Measurements from ENCODE around the gene RAE1. TPM values are rescaled to one million over a fixed set of nuclear protein-coding genes. Genes with fewer than 3 reads are reported as not detected.

RAE1 gene
- total RNA-seq, 1 donor from 2014 or later, result 36.6 TPM

DNA sequence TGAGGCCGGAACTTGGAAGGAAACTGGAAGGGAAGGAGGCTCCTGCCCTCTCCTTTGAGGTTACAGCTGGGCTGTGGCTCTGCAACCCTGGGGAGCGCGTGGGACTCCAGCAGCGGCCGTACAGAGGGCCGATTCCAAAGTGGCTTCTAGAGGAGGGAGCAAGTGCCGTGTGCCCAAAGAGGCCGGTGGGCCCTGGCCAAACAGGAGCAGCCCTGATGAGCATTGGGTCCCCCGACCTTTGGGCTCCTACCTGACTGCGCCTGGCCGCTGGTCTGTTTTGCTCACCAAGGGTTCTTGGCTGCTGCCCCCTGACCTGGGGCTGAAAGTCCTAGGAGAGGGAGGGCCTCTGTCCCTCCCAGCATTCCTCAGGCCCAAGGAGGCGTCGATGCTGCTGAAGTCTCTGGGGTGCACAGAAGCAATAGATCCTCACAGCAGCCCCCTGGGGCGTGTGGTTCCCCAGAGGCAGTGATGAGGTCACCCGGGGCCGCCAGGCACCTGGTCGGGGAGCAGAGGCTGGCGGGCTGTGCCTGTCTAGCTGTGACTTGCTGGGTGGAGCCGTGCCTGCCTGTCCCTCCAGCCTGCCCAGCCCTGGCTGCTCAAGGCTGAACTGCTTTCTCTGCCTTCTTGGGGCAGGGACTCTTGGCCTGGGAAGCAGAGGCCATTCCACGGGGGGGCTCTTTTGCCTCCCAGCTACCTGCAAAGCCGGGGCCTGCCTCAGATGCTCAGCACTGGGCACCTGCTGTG, 49.9 kb downstream of the RAE1 start:
- ATAC-seq (ENCODE audit: low read depth) (peak; percentile 72), DNase-seq (peak; percentile 94)
- ChIA-PET POLR2A (interaction anchor here (0.8 to 9.6 kb wide), 12 partner anchors 11 to 280 kb away, joined by 3 to 244 read pairs (median 8); partner anchors contain the start of genes RBM38 and ZBP1), CTCF (interaction anchor here (0.9 to 4.8 kb wide), 12 partner anchors 9 to 221 kb away, joined by 3 to 36 read pairs (median 5); partner anchors contain the start of gene RBM38)
- H3K4me3 Mint-ChIP-seq, result peak overlapping the region; percentile 78
- no peaks in the 10 kb centered on the region for H3K9me3 Mint-ChIP-seq
- TF ChIP-seq, protein P1, sequence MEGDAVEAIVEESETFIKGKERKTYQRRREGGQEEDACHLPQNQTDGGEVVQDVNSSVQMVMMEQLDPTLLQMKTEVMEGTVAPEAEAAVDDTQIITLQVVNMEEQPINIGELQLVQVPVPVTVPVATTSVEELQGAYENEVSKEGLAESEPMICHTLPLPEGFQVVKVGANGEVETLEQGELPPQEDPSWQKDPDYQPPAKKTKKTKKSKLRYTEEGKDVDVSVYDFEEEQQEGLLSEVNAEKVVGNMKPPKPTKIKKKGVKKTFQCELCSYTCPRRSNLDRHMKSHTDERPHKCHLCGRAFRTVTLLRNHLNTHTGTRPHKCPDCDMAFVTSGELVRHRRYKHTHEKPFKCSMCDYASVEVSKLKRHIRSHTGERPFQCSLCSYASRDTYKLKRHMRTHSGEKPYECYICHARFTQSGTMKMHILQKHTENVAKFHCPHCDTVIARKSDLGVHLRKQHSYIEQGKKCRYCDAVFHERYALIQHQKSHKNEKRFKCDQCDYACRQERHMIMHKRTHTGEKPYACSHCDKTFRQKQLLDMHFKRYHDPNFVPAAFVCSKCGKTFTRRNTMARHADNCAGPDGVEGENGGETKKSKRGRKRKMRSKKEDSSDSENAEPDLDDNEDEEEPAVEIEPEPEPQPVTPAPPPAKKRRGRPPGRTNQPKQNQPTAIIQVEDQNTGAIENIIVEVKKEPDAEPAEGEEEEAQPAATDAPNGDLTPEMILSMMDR (IDR thresholded peaks at IDR 0.05), result no peak
- peak overlapping the region; percentile 97 for H3K27ac Mint-ChIP-seq
- peaks cover 88% of the 10 kb centered on the region for H3K4me1 Mint-ChIP-seq
- H3K27me3 Mint-ChIP-seq, result no peaks in the 10 kb centered on the region
- intact Hi-C loops (cut with micrococcal nuclease), result loop anchor here (1.0 kb wide), 5 partner anchors 9 to 279 kb away; no protein-coding TSS in a partner anchor
- peaks cover 80% of the 10 kb centered on the region for H3K36me3 Mint-ChIP-seq (ENCODE audit: low read depth)

DNA sequence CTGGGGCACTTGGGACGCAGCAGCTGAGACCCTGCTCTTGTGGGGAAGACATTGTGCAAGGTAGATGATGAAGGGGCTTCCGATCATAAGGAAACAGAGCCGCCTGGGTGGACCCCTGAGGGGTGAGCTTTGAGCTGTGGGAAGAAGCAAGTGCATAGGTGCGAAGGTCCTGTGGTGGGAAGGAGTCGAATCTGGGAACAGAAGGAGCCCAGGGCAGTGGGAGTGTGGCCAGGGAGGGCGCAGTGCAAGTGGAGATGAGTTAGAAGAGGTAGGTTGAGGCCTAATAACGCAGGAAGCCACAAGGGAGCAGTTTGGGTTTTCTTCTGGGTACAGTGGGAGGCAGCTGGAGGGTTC, 50.5 kb downstream of the RAE1 start:
- POLR2A ChIA-PET, result interaction anchor here (0.8 to 9.6 kb wide), 13 partner anchors 11 to 280 kb away, joined by 3 to 244 read pairs (median 7); partner anchors contain the start of genes RBM38 and ZBP1
- H3K36me3 Mint-ChIP-seq (ENCODE audit: low read depth), result peaks cover 80% of the 10 kb centered on the region
- no peaks in the 10 kb centered on the region for H3K27me3 Mint-ChIP-seq
- CTCF ChIA-PET, result interaction anchor here (0.9 to 4.8 kb wide), 9 partner anchors 9 to 221 kb away, joined by 3 to 36 read pairs (median 6); partner anchors contain the start of gene RBM38
- peak overlapping the region; percentile 78 for H3K4me3 Mint-ChIP-seq
- no peaks in the 10 kb centered on the region for H3K9me3 Mint-ChIP-seq
- H3K4me1 Mint-ChIP-seq, result peaks cover 82% of the 10 kb centered on the region
- TF ChIP-seq, protein P1 (IDR thresholded peaks at IDR 0.05), result no peak
- peak overlapping the region; percentile 97 for H3K27ac Mint-ChIP-seq
- intact Hi-C loops (cut with micrococcal nuclease), result loop anchor here (1.0 kb wide), 5 partner anchors 9 to 279 kb away; no protein-coding TSS in a partner anchor
- ATAC-seq (ENCODE audit: low read depth) (no peak), DNase-seq (no peak)

DNA sequence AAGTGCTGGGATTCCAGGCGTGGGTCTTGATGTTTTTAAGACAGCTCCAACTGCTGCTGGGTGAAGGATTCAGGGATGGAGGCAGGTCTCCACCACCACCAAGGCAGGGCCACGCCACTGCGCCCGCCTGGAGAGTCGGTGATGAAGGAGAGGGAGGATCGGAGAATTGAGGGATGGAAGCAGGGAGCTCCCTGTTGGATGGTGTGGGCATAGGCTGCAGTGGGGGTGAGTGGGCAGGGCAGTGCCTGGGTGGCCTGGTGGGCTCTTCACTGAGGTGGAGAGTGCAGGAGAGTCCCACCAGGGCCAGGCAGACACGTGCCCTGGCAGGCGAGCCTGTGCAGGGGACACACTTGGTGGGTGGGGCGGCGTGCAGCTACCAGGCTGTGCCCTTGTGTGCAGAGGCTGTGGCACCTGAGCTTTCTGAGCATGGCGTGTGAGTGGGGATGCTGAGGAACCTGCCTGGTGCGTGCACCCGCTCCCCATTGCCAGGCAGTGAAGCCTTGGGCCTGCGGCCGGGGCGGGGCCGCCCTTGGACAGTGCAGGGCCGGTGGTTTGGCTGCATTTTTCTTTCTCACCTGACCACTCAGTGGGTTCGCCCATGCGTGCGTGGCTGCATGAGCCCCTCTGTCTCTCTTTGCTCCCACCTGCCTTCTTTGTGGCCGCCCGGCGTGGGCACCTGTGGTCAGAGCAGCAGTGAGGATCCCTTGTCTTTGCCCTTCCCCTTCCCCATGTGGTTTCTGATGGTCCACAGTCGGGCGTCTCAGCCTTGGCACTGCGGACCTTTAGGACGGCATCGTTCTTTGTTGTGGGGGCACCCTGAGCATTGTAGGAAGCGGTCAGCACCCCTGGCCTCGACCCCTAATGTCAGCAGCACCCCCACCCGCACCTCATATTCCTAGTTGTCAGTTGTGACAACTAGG, 51.4 kb downstream of the RAE1 start:
- ATAC-seq (ENCODE audit: low read depth), result no peak
- Mint-ChIP-seq H3K27me3 (no peaks in the 10 kb centered on the region), H3K4me3 (no peak overlapping the region), H3K27ac (peak overlapping the region; percentile 56), H3K4me1 (peaks cover 80% of the 10 kb centered on the region), H3K9me3 (no peaks in the 10 kb centered on the region), H3K36me3 (ENCODE audit: low read depth) (peaks cover 80% of the 10 kb centered on the region)
- CTCF ChIA-PET, result interaction anchor here (0.9 to 3.7 kb wide), 7 partner anchors 12 to 220 kb away, joined by 3 to 13 read pairs (median 4); no protein-coding TSS in a partner anchor
- no peak for DNase-seq
- POLR2A ChIA-PET, result interaction anchor here (0.6 to 9.6 kb wide), 11 partner anchors 10 to 279 kb away, joined by 3 to 244 read pairs (median 9); partner anchors contain the start of gene RBM38
- intact Hi-C loops (cut with micrococcal nuclease), result no loop called here
- TF ChIP-seq, protein P1 (IDR thresholded peaks at IDR 0.05), result no peak

DNA sequence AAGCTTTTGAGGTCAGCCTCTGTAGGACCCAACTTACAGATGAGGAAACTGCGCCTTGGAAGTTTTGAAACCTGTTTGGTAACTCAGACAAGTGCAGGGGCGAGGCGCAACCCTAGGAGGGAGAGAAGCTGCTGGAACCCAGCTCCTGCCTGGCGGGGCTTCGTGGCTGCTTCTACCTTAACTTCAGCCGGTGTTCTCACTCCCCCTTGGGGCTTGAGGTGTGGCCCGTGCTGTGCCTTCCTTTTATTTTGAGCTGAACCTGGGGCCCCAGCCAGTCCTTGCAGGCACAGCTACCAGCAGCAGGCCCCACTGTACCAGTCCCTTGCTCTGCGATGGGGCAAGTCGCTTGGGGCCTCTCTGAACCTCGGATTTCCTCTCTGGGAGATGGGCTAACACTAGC, 52.2 kb downstream of the RAE1 start:
- H3K4me3 Mint-ChIP-seq, result no peak overlapping the region
- H3K27me3 Mint-ChIP-seq, result no peaks in the 10 kb centered on the region
- peaks cover 80% of the 10 kb centered on the region for H3K36me3 Mint-ChIP-seq (ENCODE audit: low read depth)
- TF ChIP-seq, protein P1 (IDR thresholded peaks at IDR 0.05), result no peak
- peaks cover 79% of the 10 kb centered on the region for H3K4me1 Mint-ChIP-seq
- ChIA-PET POLR2A (interaction anchor here (1.2 to 9.6 kb wide), 5 partner anchors 10 to 72 kb away, joined by 5 to 244 read pairs (median 15); partner anchors contain the start of gene RBM38), CTCF (interaction anchor here (1.1 to 3.7 kb wide), 3 partner anchors 13 to 90 kb away, joined by 3 to 13 read pairs (median 6); no protein-coding TSS in a partner anchor)
- no peak for DNase-seq
- intact Hi-C loops (cut with micrococcal nuclease), result no loop called here
- no peak for ATAC-seq (ENCODE audit: low read depth)
- no peaks in the 10 kb centered on the region for H3K9me3 Mint-ChIP-seq
- peak overlapping the region; percentile 56 for H3K27ac Mint-ChIP-seq

Measured in activated B cell treated with CpG ODN at 0.5 μM for 24 hours (primary cell).